MM.1S (cell line): ENCODE measurements around the gene ATP2A3.

ENCODE experiments used
- DNase-seq: peaks from one replicate; pipeline ENCODE4 v3.0.0-alpha.2; 2015
- H2AFZ ChIP-seq: fragments of 300-600 bp; sonication (generic); 2 replicates; pipeline ENCODE4 v1.6.0; 2016; ENCODE audit warnings: antibody characterized with exemption, low read length
- H3F3A ChIP-seq: fragments of 300-600 bp; sonication (generic); 2 replicates; pipeline ENCODE4 v1.6.1; 2016; ENCODE audit warnings: mild to moderate bottlenecking, antibody characterized with exemption, low read length, moderate library complexity, mixed read lengths; ENCODE audit not compliant: insufficient read depth
- H3K27ac ChIP-seq: fragments of 300-600 bp; sonication (generic); 2 replicates; pipeline ENCODE4 v1.5.1; 2016; ENCODE audit warnings: mild to moderate bottlenecking, low read length
- H3K27me3 ChIP-seq: fragments of 300-600 bp; sonication (generic); replicated peaks from 2 replicates; pipeline ENCODE4 v1.6.0; 2016; ENCODE audit warnings: low read length; ENCODE audit not compliant: insufficient read depth
- H3K36me3 ChIP-seq: fragments of 300-600 bp; sonication (generic); replicated peaks from 2 replicates; pipeline ENCODE4 v1.6.1; 2016; ENCODE audit warnings: mild to moderate bottlenecking, low read length, mixed read lengths; ENCODE audit not compliant: insufficient read depth
- H3K4me1 ChIP-seq: fragments of 300-600 bp; sonication (generic); 2 replicates; pipeline ENCODE4 v1.6.1; 2016; ENCODE audit warnings: low read length, mixed read lengths
- H3K4me2 ChIP-seq: fragments of 300-600 bp; sonication (generic); 2 replicates; pipeline ENCODE4 v1.6.0; 2016; ENCODE audit warnings: low read depth, low read length
- H3K4me3 ChIP-seq: fragments of 300-600 bp; sonication (generic); 2 replicates; pipeline ENCODE4 v1.5.1; 2016; ENCODE audit warnings: low read length, mixed read lengths
- H3K79me2 ChIP-seq: fragments of 300-600 bp; sonication (generic); 2 replicates; pipeline ENCODE4 v1.6.1; 2016; ENCODE audit warnings: mixed run types, low read length, mixed read lengths
- H3K9ac ChIP-seq: fragments of 300-600 bp; sonication (generic); 2 replicates; pipeline ENCODE4 v1.6.1; 2016; ENCODE audit warnings: low read length, mixed read lengths
- H3K9me2 ChIP-seq: fragments of 300-600 bp; sonication (generic); replicated peaks from 2 replicates; pipeline ENCODE4 v1.6.1; 2016; ENCODE audit warnings: mild to moderate bottlenecking, low read length, mixed read lengths; ENCODE audit not compliant: insufficient read depth
- H3K9me3 ChIP-seq: fragments of 300-600 bp; sonication (generic); replicated peaks from 2 replicates; pipeline ENCODE4 v1.6.1; 2016; ENCODE audit warnings: mild to moderate bottlenecking, low read length, mixed read lengths; ENCODE audit not compliant: insufficient read depth
- H4K20me1 ChIP-seq: fragments of 300-600 bp; sonication (generic); 2 replicates; pipeline ENCODE4 v1.6.1; 2016; ENCODE audit warnings: mild to moderate bottlenecking, low read length, moderate library complexity, mixed read lengths; ENCODE audit not compliant: insufficient read depth
- CTCF ChIP-seq: fragments of 300-600 bp; sonication (generic); IDR thresholded peaks from 2 replicates; pipeline ENCODE4 v1.5.1; 2016; ENCODE audit warnings: antibody characterized with exemption, low read length, mixed read lengths
- EZH2 ChIP-seq: fragments of 300-600 bp; sonication (generic); optimal IDR thresholded peaks from 2 replicates; pipeline ENCODE3; 2017; ENCODE audit warnings: low read depth, mild to moderate bottlenecking, antibody characterized with exemption, low read length, mixed read lengths
- EZH2phosphoT487 ChIP-seq: fragments of 300-600 bp; sonication (generic); IDR thresholded peaks from 2 replicates; pipeline ENCODE4 v1.6.1; 2018; ENCODE audit warnings: antibody characterized with exemption, low read length

ATP2A3 gene

GRCh38 chr17:3879591-3880417 lies 84.4 kb downstream of the ATP2A3 start:
- no peaks in the 10 kb centered on the region for H4K20me1 ChIP-seq
- H3F3A ChIP-seq = no peaks in the 10 kb centered on the region
- H3K4me2 ChIP-seq = no peak overlapping the region
- no peak for TF ChIP-seq EZH2phosphoT487
- TF ChIP-seq CTCF = no peak
- no peak for TF ChIP-seq EZH2
- no peaks in the 10 kb centered on the region for H3K36me3 ChIP-seq
- H3K27ac ChIP-seq = no peak overlapping the region
- no peak overlapping the region for H3K9ac ChIP-seq
- H2AFZ ChIP-seq = no peak overlapping the region
- no peak overlapping the region for H3K4me3 ChIP-seq
- no peaks in the 10 kb centered on the region for H3K9me2 ChIP-seq
- no peaks in the 10 kb centered on the region for H3K4me1 ChIP-seq
- H3K9me3 ChIP-seq = no peaks in the 10 kb centered on the region
- no peaks in the 10 kb centered on the region for H3K79me2 ChIP-seq
- DNase-seq = no peak
- no peaks in the 10 kb centered on the region for H3K27me3 ChIP-seq

- Histone ChIP-seq H3K27ac (no peak overlapping the region), H3K36me3 (no peaks in the 10 kb centered on the region), H3K9me2 (no peaks in the 10 kb centered on the region), H4K20me1 (no peaks in the 10 kb centered on the region), H3K27me3 (no peaks in the 10 kb centered on the region), H3K9me3 (no peaks in the 10 kb centered on the region), H3K4me3 (no peak overlapping the region), H3F3A (no peaks in the 10 kb centered on the region), H3K79me2 (no peaks in the 10 kb centered on the region), H3K4me2 (no peak overlapping the region), H3K9ac (no peak overlapping the region), H2AFZ (no peak overlapping the region), H3K4me1 (no peaks in the 10 kb centered on the region)
- TF ChIP-seq EZH2phosphoT487 = no peak
- no peak for TF ChIP-seq CTCF
- TF ChIP-seq EZH2 = no peak
- DNase-seq = no peak
These were observed 85.1 kb downstream of the ATP2A3 start for GRCh38 chr17:3879186-3879585.

- DNase-seq = no peak
- Histone ChIP-seq H4K20me1 (no peaks in the 10 kb centered on the region), H3K79me2 (no peaks in the 10 kb centered on the region), H3K27ac (no peak overlapping the region), H3K9ac (no peak overlapping the region), H3K4me2 (no peak overlapping the region), H3K27me3 (no peaks in the 10 kb centered on the region), H3F3A (no peaks in the 10 kb centered on the region), H2AFZ (no peak overlapping the region), H3K9me2 (no peaks in the 10 kb centered on the region), H3K36me3 (no peaks in the 10 kb centered on the region), H3K4me1 (no peaks in the 10 kb centered on the region), H3K4me3 (no peak overlapping the region), H3K9me3 (no peaks in the 10 kb centered on the region)
- no peak for TF ChIP-seq EZH2phosphoT487
- no peak for TF ChIP-seq CTCF
- no peak for TF ChIP-seq EZH2
These were observed 87.0 kb downstream of the ATP2A3 start for GRCh38 chr17:3877220-3877619.
